ENCODE data around the gene TMEM123.
A peak's percentile ranks its signal among the peaks of the same experiment; 100 is the strongest.
"Not testable (repeated sequence)": the region's sequence is repeated elsewhere in the genome, so short reads cannot be mapped to it uniquely, and the experiment has no call there.

The TMEM123 gene

DNA sequence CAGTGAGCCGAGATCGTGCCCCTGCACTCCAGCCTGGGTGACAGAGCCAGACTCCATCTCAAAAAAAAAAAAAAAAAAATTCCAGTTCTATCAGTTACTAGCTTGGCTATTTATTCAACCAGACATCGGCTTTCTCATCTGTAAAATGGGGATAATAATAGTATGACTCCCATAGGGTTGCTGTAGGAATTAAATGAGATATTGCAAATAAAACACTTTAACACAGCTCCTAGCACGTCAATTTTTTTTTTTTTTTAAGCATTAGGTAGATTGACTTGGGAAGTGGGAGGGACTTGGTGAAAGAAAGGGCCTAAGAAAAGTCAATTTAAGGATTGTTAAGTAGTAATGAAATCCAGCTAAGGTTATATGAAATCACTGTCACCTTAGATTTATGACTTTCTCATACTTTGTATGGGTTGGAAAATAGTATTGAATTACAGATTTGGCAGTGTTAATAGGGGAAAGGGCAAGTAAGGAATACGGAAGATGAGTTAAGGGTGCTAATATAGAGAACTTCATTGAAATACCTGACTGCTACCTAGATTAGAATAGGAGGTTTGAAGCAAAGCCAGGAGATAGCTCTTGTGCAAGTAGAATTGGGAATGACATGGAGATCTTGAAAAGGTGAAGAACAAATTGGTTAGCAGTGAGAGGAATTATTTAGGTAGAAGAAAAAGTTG lies 76.7 kb downstream of the TMEM123 start:
- ATAC-seq (ENCODE audit: low read depth) (no peak), DNase-seq (ENCODE audit: low spot score) (no peak)
- no peaks in the 10 kb centered on the region for H3K4me1 ChIP-seq (ENCODE audit: insufficient read depth, poor library complexity, severe bottlenecking)
- TF ChIP-seq CTCF (IDR thresholded peaks at IDR 0.05; ENCODE audit: poor library complexity, severe bottlenecking): no peak
- no peaks in the 10 kb centered on the region for H3K27me3 ChIP-seq (ENCODE audit: insufficient read depth, poor library complexity, severe bottlenecking)
- no peaks in the 10 kb centered on the region for H3K9me3 ChIP-seq (ENCODE audit: severe bottlenecking)
- H3K4me3 ChIP-seq (ENCODE audit: severe bottlenecking): no peak overlapping the region
- H3K27ac ChIP-seq (ENCODE audit: poor library complexity, severe bottlenecking): no peak overlapping the region
- H3K36me3 ChIP-seq (ENCODE audit: low read depth): peaks cover 56% of the 10 kb centered on the region

DNA sequence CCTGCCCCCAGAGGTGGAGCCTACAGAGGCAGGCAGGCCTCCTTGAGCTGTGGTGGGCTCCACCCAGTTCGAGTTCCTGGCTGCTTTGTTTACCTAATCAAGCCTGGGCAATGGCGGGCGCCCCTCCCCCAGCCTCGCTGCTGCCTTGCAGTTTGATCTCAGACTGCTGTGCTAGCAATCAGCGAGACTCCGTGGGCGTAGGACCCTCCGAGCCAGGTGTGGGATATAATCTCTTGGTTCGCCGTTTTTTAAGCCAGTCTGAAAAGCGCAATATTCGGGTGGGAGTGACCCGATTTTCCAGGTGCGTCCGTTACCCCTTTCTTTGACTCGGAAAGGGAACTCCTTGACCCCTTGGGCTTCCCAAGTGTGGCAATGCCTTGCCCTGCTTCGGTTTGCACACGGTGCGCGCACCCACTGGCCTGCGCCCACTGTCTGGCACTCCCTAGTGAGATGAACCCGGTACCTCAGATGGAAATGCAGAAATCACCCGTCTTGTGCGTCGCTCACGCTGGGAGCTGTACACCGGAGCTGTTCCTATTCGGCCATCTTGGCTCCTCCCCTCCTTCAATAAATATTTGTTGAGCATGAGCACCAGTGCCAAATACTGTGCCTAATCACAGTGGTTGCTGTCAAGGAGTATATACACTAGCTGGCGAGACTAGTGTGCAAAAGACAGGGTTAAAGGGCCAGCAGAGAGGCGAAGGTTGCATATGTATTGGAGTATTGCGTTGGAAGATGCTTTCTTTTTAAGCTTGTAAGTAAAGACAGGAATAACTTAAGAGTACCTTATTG lies 77.7 kb downstream of the TMEM123 start:
- ATAC-seq (ENCODE audit: low read depth); H3K4me1 ChIP-seq (ENCODE audit: insufficient read depth, poor library complexity, severe bottlenecking); H3K27me3 ChIP-seq (ENCODE audit: insufficient read depth, poor library complexity, severe bottlenecking); DNase-seq (ENCODE audit: low spot score); H3K9me3 ChIP-seq (ENCODE audit: severe bottlenecking); H3K4me3 ChIP-seq (ENCODE audit: severe bottlenecking); H3K27ac ChIP-seq (ENCODE audit: poor library complexity, severe bottlenecking): not testable (repeated sequence)
- H3K36me3 ChIP-seq (ENCODE audit: low read depth): peaks cover 46% of the 10 kb centered on the region

DNA sequence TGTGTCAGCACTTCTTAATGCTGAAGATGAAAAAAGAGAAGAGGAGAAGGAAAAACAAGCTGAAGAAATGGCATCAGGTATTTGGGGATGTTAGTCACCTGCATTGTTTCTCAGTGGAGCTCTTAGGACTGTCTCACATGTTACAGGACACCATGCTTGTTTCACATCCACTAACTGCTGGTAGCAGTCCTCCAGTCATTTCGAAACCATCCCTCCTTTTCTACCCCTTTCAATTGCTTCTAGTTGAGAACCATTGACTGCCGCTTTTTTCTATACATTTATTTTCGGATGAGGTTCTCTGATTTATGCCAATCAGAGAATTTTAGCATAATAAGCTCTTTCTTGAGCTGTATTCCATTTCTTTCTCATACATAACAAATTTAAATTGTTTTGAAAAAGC lies 84.1 kb downstream of the TMEM123 start:
- no peak for TF ChIP-seq CTCF (IDR thresholded peaks at IDR 0.05; ENCODE audit: poor library complexity, severe bottlenecking)

GRCh38 chr11:102367364-102367763 lies 85.2 kb downstream of the TMEM123 start:
- Histone ChIP-seq H3K4me1 (ENCODE audit: insufficient read depth, poor library complexity, severe bottlenecking) (no peaks in the 10 kb centered on the region), H3K9me3 (ENCODE audit: severe bottlenecking) (no peaks in the 10 kb centered on the region), H3K27ac (ENCODE audit: poor library complexity, severe bottlenecking) (no peak overlapping the region), H3K4me3 (ENCODE audit: severe bottlenecking) (no peak overlapping the region), H3K36me3 (ENCODE audit: low read depth) (peaks cover 58% of the 10 kb centered on the region), H3K27me3 (ENCODE audit: insufficient read depth, poor library complexity, severe bottlenecking) (no peaks in the 10 kb centered on the region)
- no peak for ATAC-seq (ENCODE audit: low read depth)
- DNase-seq (ENCODE audit: low spot score): no peak
- peak; percentile 45 for TF ChIP-seq CTCF (IDR thresholded peaks at IDR 0.05; ENCODE audit: poor library complexity, severe bottlenecking)

More for the DNA sequence above, 84.1 kb downstream of the TMEM123 start:
- Histone ChIP-seq H3K4me3 (ENCODE audit: severe bottlenecking) (no peak overlapping the region), H3K4me1 (ENCODE audit: insufficient read depth, poor library complexity, severe bottlenecking) (no peaks in the 10 kb centered on the region), H3K27ac (ENCODE audit: poor library complexity, severe bottlenecking) (no peak overlapping the region), H3K27me3 (ENCODE audit: insufficient read depth, poor library complexity, severe bottlenecking) (no peaks in the 10 kb centered on the region), H3K9me3 (ENCODE audit: severe bottlenecking) (no peaks in the 10 kb centered on the region), H3K36me3 (ENCODE audit: low read depth) (peaks cover 47% of the 10 kb centered on the region)
- ATAC-seq (ENCODE audit: low read depth) (no peak), DNase-seq (ENCODE audit: low spot score) (no peak)

GRCh38 chr11:102364991-102365390 lies 87.6 kb downstream of the TMEM123 start:
- peaks cover 72% of the 10 kb centered on the region for H3K36me3 ChIP-seq (ENCODE audit: low read depth)
- no peaks in the 10 kb centered on the region for H3K27me3 ChIP-seq (ENCODE audit: insufficient read depth, poor library complexity, severe bottlenecking)
- DNase-seq (ENCODE audit: low spot score) (no peak), ATAC-seq (ENCODE audit: low read depth) (no peak)
- no peak overlapping the region for H3K27ac ChIP-seq (ENCODE audit: poor library complexity, severe bottlenecking)
- no peaks in the 10 kb centered on the region for H3K4me1 ChIP-seq (ENCODE audit: insufficient read depth, poor library complexity, severe bottlenecking)
- no peak overlapping the region for H3K4me3 ChIP-seq (ENCODE audit: severe bottlenecking)
- TF ChIP-seq CTCF (IDR thresholded peaks at IDR 0.05; ENCODE audit: poor library complexity, severe bottlenecking): no peak
- H3K9me3 ChIP-seq (ENCODE audit: severe bottlenecking): no peaks in the 10 kb centered on the region

Measured in RWPE2 (cell line).